CD4-positive, alpha-beta memory T cell (primary cell): ENCODE results near the gene TCAP. TPM values are rescaled to one million over a fixed set of nuclear protein-coding genes. Genes with fewer than 3 reads are reported as not detected.

ENCODE experiments used
- CTCF ChIA-PET: fragments of 350-600 bp; sonication (Branson Sonifier 250); formaldehyde crosslinking; loops from one replicate; lab custom pipeline; 2021; ENCODE audit warnings: inconsistent platforms; ENCODE audit not compliant: partially characterized antibody; lab: Charles Lee
- POLR2A ChIA-PET: fragments of 350-600 bp; sonication (Branson Sonifier 250); formaldehyde crosslinking; loops from one replicate; lab custom pipeline; 2021; ENCODE audit not compliant: partially characterized antibody; lab: Charles Lee
- DNase-seq, 5 donors: peaks; one replicate each; pipeline versions ENCODE4 v3.0.0 to v3.0.0-alpha.2; 2020 to 2022; ENCODE audit warnings: mixed read lengths in 1 of 5
- H3K27ac ChIP-seq: one replicate; pipeline ENCODE4 v1.7.0; 2013; ENCODE audit warnings: low read depth, low read length
- H3K27me3 ChIP-seq: 2 replicates; pipeline ENCODE4 v1.7.0; 2013; ENCODE audit warnings: mild to moderate bottlenecking, low read length, moderate library complexity; ENCODE audit not compliant: insufficient read depth
- H3K36me3 ChIP-seq: 2 replicates; pipeline ENCODE4 v1.7.0; 2013; ENCODE audit warnings: mild to moderate bottlenecking, low read length, moderate library complexity; ENCODE audit not compliant: insufficient read depth
- H3K4me1 ChIP-seq: 2 replicates; pipeline ENCODE4 v1.7.0; 2013; ENCODE audit warnings: mild to moderate bottlenecking, low read length, moderate library complexity; ENCODE audit not compliant: insufficient read depth
- H3K4me3 ChIP-seq, 2 donors: one replicate each; pipeline ENCODE4 v1.7.0; 2013; ENCODE audit warnings: low read length in 2 of 2, mild to moderate bottlenecking in 1 of 2
- H3K9me3 ChIP-seq, 2 donors: one replicate each; pipeline ENCODE4 v1.7.0; 2013; ENCODE audit warnings: low read length in 2 of 2, control low read depth in 1 of 2; ENCODE audit not compliant: control insufficient read depth in 1 of 2
- H3K27ac Mint-ChIP-seq, 7 donors: one replicate each; pipeline ENCODE4 v1.8.0; 2020 to 2021; ENCODE audit warnings: mixed read lengths in 7 of 7, mild to moderate bottlenecking in 6 of 7, inconsistent platforms in 3 of 7, moderate library complexity in 3 of 7
- H3K27me3 Mint-ChIP-seq, 2 donors: one replicate each; pipeline ENCODE4 v1.8.0; 2020 to 2021; ENCODE audit warnings: mixed read lengths in 2 of 2
- H3K36me3 Mint-ChIP-seq, 2 donors: one replicate each; pipeline ENCODE4 v1.8.0; 2020 to 2021; ENCODE audit warnings: mixed read lengths in 2 of 2, inconsistent platforms in 1 of 2, mild to moderate bottlenecking in 1 of 2
- H3K4me1 Mint-ChIP-seq, 4 donors: one replicate each; pipeline ENCODE4 v1.8.0; 2020 to 2021; ENCODE audit warnings: mixed read lengths in 4 of 4, mild to moderate bottlenecking in 1 of 4
- H3K4me3 Mint-ChIP-seq, 8 donors: one replicate each; pipeline ENCODE4 v1.8.0; 2020 to 2021; ENCODE audit warnings: mixed read lengths in 8 of 8, mild to moderate bottlenecking in 7 of 8, moderate library complexity in 6 of 8, inconsistent platforms in 3 of 8
- H3K9me3 Mint-ChIP-seq, 8 donors: one replicate each; pipeline ENCODE4 v1.8.0; 2020 to 2021; ENCODE audit warnings: mixed read lengths in 8 of 8, mild to moderate bottlenecking in 5 of 8, inconsistent platforms in 3 of 8, moderate library complexity in 1 of 8
- intact Hi-C: fragments of 100-400 bp; cut with micrococcal nuclease; formaldehyde crosslinking; loops from one replicate; pipeline ENCODE4 v1.15.1; 2023
- polyA plus RNA-seq, 2 donors: library from polyadenylated mRNA; unstranded; fragments of 300-500 nt; fragmentation: Illumina TruSeq; gene quantifications; one replicate each; pipeline ENCODE4 v1.2.3, GENCODE V29; 2021
- total RNA-seq, 2 experiments: library from RNA; stranded (reverse); gene quantifications; one replicate each; pipeline ENCODE4 v1.2.3, GENCODE V29; 2021

TCAP gene
- total and polyA plus RNA-seq, 4 experiments from 2014 or later: 0.14 to 6.3 (median 5.9) TPM; not detected in 1

GRCh38 chr17:39674179-39674578 is 9.0 kb downstream of the TCAP start:
- H3K27me3 Mint-ChIP-seq: peaks cover 0 to 5% of the 10 kb centered on the region in 2 donors
- peaks cover 42% of the 10 kb centered on the region for H3K4me1 ChIP-seq

GRCh38 chr17:39674702-39675389 is 9.7 kb downstream of the TCAP start:
- Mint-ChIP-seq H3K4me1 (peaks cover 35 to 56% (median 45%) of the 10 kb centered on the region in 4 donors), H3K36me3 (peaks cover 0 to 4% of the 10 kb centered on the region in 2 donors), H3K27ac (peak overlapping the region in 3 of 7 donors; percentile 37 to 97 (median 92)), H3K4me3 (peak overlapping the region in 1 of 8 donors; percentile 38), H3K9me3 (no peaks in the 10 kb centered on the region), H3K27me3 (peaks cover 0 to 1% of the 10 kb centered on the region in 2 donors)
- H3K9me3 ChIP-seq: no peaks in the 10 kb centered on the region
- CTCF ChIA-PET: interaction anchor here (0.9 to 1.7 kb wide), 5 partner anchors 13 to 102 kb away, joined by 3 to 5 read pairs (median 3); partner anchors contain the start of genes MIEN1 and PGAP3
- H3K36me3 ChIP-seq: no peaks in the 10 kb centered on the region
- H3K27me3 ChIP-seq: no peaks in the 10 kb centered on the region
- intact Hi-C loops: no loop called here
- POLR2A ChIA-PET: interaction anchor here (1.6 to 4.1 kb wide), 3 partner anchors 8 to 55 kb away, joined by 9 to 22 read pairs (median 10); partner anchors contain the start of genes MIEN1, PGAP3, PNMT and TCAP
- H3K4me1 ChIP-seq: peaks cover 48% of the 10 kb centered on the region
- H3K4me3 ChIP-seq: no peak overlapping the region
- no peak for DNase-seq
- no peak overlapping the region for H3K27ac ChIP-seq

More at GRCh38 chr17:39674179-39674578, 9.0 kb downstream of the TCAP start:
- no peaks in the 10 kb centered on the region for H3K9me3 Mint-ChIP-seq
- DNase-seq: no peak
- POLR2A ChIA-PET: interaction anchor here (4.1 kb wide), 1 partner anchor 7 kb away, joined by 22 read pairs; the partner anchor contains the start of genes PNMT and TCAP
- Histone ChIP-seq H3K36me3 (no peaks in the 10 kb centered on the region), H3K27ac (no peak overlapping the region), H3K27me3 (peaks cover 6% of the 10 kb centered on the region), H3K9me3 (no peaks in the 10 kb centered on the region), H3K4me3 (no peak overlapping the region)
- H3K27ac Mint-ChIP-seq: no peak overlapping the region
- peaks cover 0 to 2% of the 10 kb centered on the region in 2 donors for H3K36me3 Mint-ChIP-seq
- peaks cover 28 to 49% (median 38%) of the 10 kb centered on the region in 4 donors for H3K4me1 Mint-ChIP-seq
- CTCF ChIA-PET: interaction anchor here (0.9 kb wide), 1 partner anchor 17 kb away, joined by 3 read pairs; no protein-coding TSS in a partner anchor
- H3K4me3 Mint-ChIP-seq: no peak overlapping the region
- intact Hi-C loops: no loop called here

- Mint-ChIP-seq H3K4me3 (peak overlapping the region in 5 of 8 donors; percentile 39 to 73 (median 52)), H3K9me3 (no peaks in the 10 kb centered on the region), H3K4me1 (peaks cover 41 to 63% (median 52%) of the 10 kb centered on the region in 4 donors), H3K36me3 (peaks cover 0 to 11% of the 10 kb centered on the region in 2 donors), H3K27me3 (no peaks in the 10 kb centered on the region), H3K27ac (peak overlapping the region; percentile 77 to 97 (median 92))
- no peaks in the 10 kb centered on the region for H3K27me3 ChIP-seq
- POLR2A ChIA-PET: interaction anchor here (0.5 to 4.1 kb wide), 6 partner anchors 8 to 186 kb away, joined by 3 to 22 read pairs (median 6); partner anchors contain the start of genes MIEN1, PGAP3, PNMT and TCAP
- H3K36me3 ChIP-seq: no peaks in the 10 kb centered on the region
- intact Hi-C loops: no loop called here
- peaks cover 55% of the 10 kb centered on the region for H3K4me1 ChIP-seq
- peak overlapping the region; percentile 6 for H3K27ac ChIP-seq
- DNase-seq: no peak
- no peaks in the 10 kb centered on the region for H3K9me3 ChIP-seq
- CTCF ChIA-PET: interaction anchor here (0.9 to 1.7 kb wide), 6 partner anchors 9 to 102 kb away, joined by 3 to 9 read pairs (median 4); partner anchors contain the start of genes MIEN1 and PGAP3
- no peak overlapping the region for H3K4me3 ChIP-seq
These were observed 10.4 kb downstream of the TCAP start for GRCh38 chr17:39675390-39676082.

- Histone ChIP-seq H3K4me3 (no peak overlapping the region), H3K36me3 (no peaks in the 10 kb centered on the region), H3K27ac (peak overlapping the region; percentile 6), H3K9me3 (no peaks in the 10 kb centered on the region), H3K4me1 (peaks cover 61% of the 10 kb centered on the region), H3K27me3 (no peaks in the 10 kb centered on the region)
- Mint-ChIP-seq H3K27ac (peak overlapping the region; percentile 77 to 97 (median 92)), H3K36me3 (peaks cover 0 to 15% of the 10 kb centered on the region in 2 donors), H3K4me1 (peaks cover 44 to 70% (median 58%) of the 10 kb centered on the region in 4 donors), H3K27me3 (no peaks in the 10 kb centered on the region), H3K9me3 (no peaks in the 10 kb centered on the region), H3K4me3 (peak overlapping the region in 7 of 8 donors; percentile 21 to 77 (median 70))
- intact Hi-C loops: no loop called here
- ChIA-PET CTCF (interaction anchor here (0.9 to 1.7 kb wide), 7 partner anchors 7 to 101 kb away, joined by 3 to 9 read pairs (median 3); partner anchors contain the start of genes MIEN1 and PGAP3), POLR2A (interaction anchor here (1.0 to 4.1 kb wide), 5 partner anchors 9 to 185 kb away, joined by 3 to 22 read pairs (median 9); partner anchors contain the start of genes MIEN1, PGAP3, PNMT and TCAP)
- peak; percentile 54 to 72 (median 69) for DNase-seq
These were observed 11.2 kb downstream of the TCAP start for GRCh38 chr17:39676198-39676819.

DNA sequence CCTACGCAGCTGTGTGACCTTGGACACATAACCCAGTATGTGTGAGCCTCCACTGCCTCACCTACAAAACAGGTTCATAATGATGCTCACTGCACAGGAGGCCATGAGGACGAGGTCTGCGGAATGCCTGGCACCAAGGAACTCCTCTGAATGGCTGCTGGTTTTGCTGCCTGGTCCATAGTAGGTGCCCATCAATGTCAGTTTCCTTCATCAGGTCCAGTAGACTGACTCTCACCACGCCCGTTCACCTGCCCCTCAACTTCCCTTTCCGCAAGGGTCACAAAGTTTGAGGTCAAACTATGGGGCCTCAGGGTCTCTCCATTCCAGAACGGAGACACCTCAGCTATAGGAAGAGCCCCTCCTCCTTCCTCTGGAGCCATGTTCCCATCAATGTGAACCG is 11.9 kb downstream of the TCAP start:
- no peak for DNase-seq
- POLR2A ChIA-PET: interaction anchor here (0.6 to 4.5 kb wide), 3 partner anchors 10 to 39 kb away, joined by 3 to 45 read pairs (median 22); partner anchors contain the start of genes PGAP3, PNMT and TCAP
- Mint-ChIP-seq H3K9me3 (no peaks in the 10 kb centered on the region), H3K27me3 (no peaks in the 10 kb centered on the region), H3K36me3 (peaks cover 0 to 15% of the 10 kb centered on the region in 2 donors), H3K4me1 (peaks cover 41 to 70% (median 56%) of the 10 kb centered on the region in 4 donors), H3K4me3 (peak overlapping the region in 3 of 8 donors; percentile 10 to 40 (median 32)), H3K27ac (peak overlapping the region in 6 of 7 donors; percentile 37 to 97 (median 80))
- intact Hi-C loops: no loop called here
- no peaks in the 10 kb centered on the region for H3K27me3 ChIP-seq
- H3K36me3 ChIP-seq: no peaks in the 10 kb centered on the region
- CTCF ChIA-PET: interaction anchor here (0.9 to 1.7 kb wide), 7 partner anchors 8 to 55 kb away, joined by 3 to 7 read pairs (median 4); partner anchors contain the start of gene PGAP3
- H3K4me3 ChIP-seq: no peak overlapping the region
- H3K27ac ChIP-seq: peak overlapping the region; percentile 6
- peaks cover 61% of the 10 kb centered on the region for H3K4me1 ChIP-seq
- H3K9me3 ChIP-seq: no peaks in the 10 kb centered on the region

- no peaks in the 10 kb centered on the region for H3K36me3 ChIP-seq
- H3K27me3 ChIP-seq: no peaks in the 10 kb centered on the region
- POLR2A ChIA-PET: interaction anchor here (0.6 to 4.5 kb wide), 5 partner anchors 11 to 53 kb away, joined by 3 to 45 read pairs (median 21); partner anchors contain the start of genes MIEN1, PGAP3, PNMT and STARD3
- intact Hi-C loops: no loop called here
- no peak overlapping the region for H3K27ac ChIP-seq
- no peak overlapping the region for H3K4me3 ChIP-seq
- peaks cover 5 to 20% of the 10 kb centered on the region in 2 donors for H3K36me3 Mint-ChIP-seq
- no peak for DNase-seq
- H3K4me1 Mint-ChIP-seq: peaks cover 43 to 69% (median 56%) of the 10 kb centered on the region in 4 donors
- H3K4me1 ChIP-seq: peaks cover 61% of the 10 kb centered on the region
- H3K27ac Mint-ChIP-seq: peak overlapping the region; percentile 5 to 98 (median 79)
- CTCF ChIA-PET: interaction anchor here (0.9 to 1.6 kb wide), 6 partner anchors 10 to 56 kb away, joined by 3 to 7 read pairs (median 4); partner anchors contain the start of genes MIEN1 and PGAP3
- H3K27me3 Mint-ChIP-seq: no peaks in the 10 kb centered on the region
- H3K9me3 ChIP-seq: no peaks in the 10 kb centered on the region
- peak overlapping the region in 1 of 8 donors; percentile 54 for H3K4me3 Mint-ChIP-seq
- no peaks in the 10 kb centered on the region for H3K9me3 Mint-ChIP-seq
These were observed 12.6 kb downstream of the TCAP start for GRCh38 chr17:39677542-39678339.
